HEK293 (cell line): ENCODE measurements around the gene LBHD1.

Experiments used
- FEZF1 ChIP-seq: fragments of 450-650 bp; formaldehyde crosslinking; IDR thresholded peaks from 2 replicates; pipeline ENCODE4 v1.5.1; 2016; ENCODE audit warnings: missing biosample characterization, missing genetic modification characterization
- GLIS2 ChIP-seq: fragments of 450-650 bp; formaldehyde crosslinking; IDR thresholded peaks from 2 replicates; pipeline ENCODE4 v1.5.1; 2016; ENCODE audit warnings: missing biosample characterization, missing genetic modification characterization
- HOXD13 ChIP-seq: sonication (generic); formaldehyde crosslinking; IDR thresholded peaks from 2 replicates; pipeline ENCODE4 v1.8.0; 2022; ENCODE audit warnings: missing genetic modification reagents, borderline replicate concordance
- KLF7 ChIP-seq: fragments of 450-650 bp; formaldehyde crosslinking; IDR thresholded peaks from 2 replicates; pipeline ENCODE4 v1.5.1; 2016; ENCODE audit warnings: missing biosample characterization, missing genetic modification characterization, borderline replicate concordance
- RBAK ChIP-seq: fragments of 450-650 bp; formaldehyde crosslinking; IDR thresholded peaks from 2 replicates; pipeline ENCODE4 v1.5.1; 2016; ENCODE audit warnings: missing biosample characterization, missing genetic modification characterization
- SCRT1 ChIP-seq: fragments of 450-650 bp; formaldehyde crosslinking; IDR thresholded peaks from 2 replicates; pipeline ENCODE4 v1.5.1; 2016; ENCODE audit warnings: missing biosample characterization, missing genetic modification characterization, borderline replicate concordance
- SP2 ChIP-seq: fragments of 450-650 bp; formaldehyde crosslinking; IDR thresholded peaks from 2 replicates; pipeline ENCODE4 v1.5.1; 2016; ENCODE audit warnings: missing biosample characterization, missing genetic modification characterization
- SP3 ChIP-seq: fragments of 450-650 bp; formaldehyde crosslinking; IDR thresholded peaks from 2 replicates; pipeline ENCODE4 v1.5.1; 2016; ENCODE audit warnings: missing biosample characterization, missing genetic modification characterization
- TRIM28 ChIP-seq: IDR thresholded peaks from 2 replicates; pipeline ENCODE4 v1.6.1; 2011; ENCODE audit warnings: low read length, control low read depth, borderline replicate concordance
- YY1 ChIP-seq: fragments of 450-650 bp; formaldehyde crosslinking; IDR thresholded peaks from 2 replicates; pipeline ENCODE4 v1.5.1; 2018; ENCODE audit warnings: missing biosample characterization, missing genetic modification characterization
- ZNF114 ChIP-seq: fragments of 450-650 bp; formaldehyde crosslinking; IDR thresholded peaks from 2 replicates; pipeline ENCODE4 v1.5.0; 2017; ENCODE audit warnings: missing biosample characterization, missing genetic modification characterization
- ZNF202 ChIP-seq: fragments of 450-650 bp; formaldehyde crosslinking; IDR thresholded peaks from 2 replicates; pipeline ENCODE4 v1.5.1; 2016; ENCODE audit warnings: missing biosample characterization, missing genetic modification characterization, borderline replicate concordance
- ZNF23 ChIP-seq: fragments of 450-650 bp; formaldehyde crosslinking; IDR thresholded peaks from 2 replicates; pipeline ENCODE4 v1.5.1; 2016; ENCODE audit warnings: missing biosample characterization, missing genetic modification characterization, borderline replicate concordance
- ZNF266 ChIP-seq: fragments of 450-650 bp; formaldehyde crosslinking; IDR thresholded peaks from 2 replicates; pipeline ENCODE4 v1.5.1; 2016; ENCODE audit warnings: missing biosample characterization, missing genetic modification characterization, low read depth
- ZNF335 ChIP-seq: fragments of 450-650 bp; formaldehyde crosslinking; conservative IDR thresholded peaks from 2 replicates; pipeline ENCODE4 v1.5.1; 2016; ENCODE audit warnings: missing biosample characterization, missing genetic modification characterization
- ZNF341 ChIP-seq: fragments of 450-650 bp; formaldehyde crosslinking; IDR thresholded peaks from 2 replicates; pipeline ENCODE4; 2016; ENCODE audit warnings: low read depth, missing biosample characterization, missing genetic modification characterization
- ZNF37A ChIP-seq: fragments of 450-650 bp; IDR thresholded peaks from 2 replicates; pipeline ENCODE4 v1.5.1; 2018; ENCODE audit warnings: missing biosample characterization, missing genetic modification characterization
- ZNF513 ChIP-seq: fragments of 450-650 bp; IDR thresholded peaks from 2 replicates; pipeline ENCODE4 v1.5.1; 2018; ENCODE audit warnings: missing biosample characterization, missing genetic modification characterization
- ZNF521 ChIP-seq: fragments of 450-650 bp; formaldehyde crosslinking; IDR thresholded peaks from 2 replicates; pipeline ENCODE4 v1.5.1; 2017; ENCODE audit warnings: missing biosample characterization, mild to moderate bottlenecking, missing genetic modification characterization
- ZNF530 ChIP-seq: fragments of 450-650 bp; formaldehyde crosslinking; IDR thresholded peaks from 2 replicates; pipeline ENCODE4 v1.5.1; 2016; ENCODE audit warnings: low read depth, missing biosample characterization, missing genetic modification characterization
- ZNF571 ChIP-seq: fragments of 450-650 bp; formaldehyde crosslinking; IDR thresholded peaks from 2 replicates; pipeline ENCODE4 v1.5.0; 2017; ENCODE audit warnings: missing biosample characterization, missing genetic modification characterization
- ZNF596 ChIP-seq: fragments of 450-650 bp; IDR thresholded peaks from 2 replicates; pipeline ENCODE4 v1.5.0; 2018; ENCODE audit warnings: missing biosample characterization, mild to moderate bottlenecking, missing genetic modification characterization, moderate library complexity
- ZNF658 ChIP-seq: fragments of 450-650 bp; formaldehyde crosslinking; IDR thresholded peaks from 2 replicates; pipeline ENCODE4; 2016; ENCODE audit warnings: missing biosample characterization, missing genetic modification characterization
- ZNF747 ChIP-seq: fragments of 450-650 bp; formaldehyde crosslinking; IDR thresholded peaks from 2 replicates; pipeline ENCODE4 v1.5.1; 2016; ENCODE audit warnings: missing biosample characterization, missing genetic modification characterization
- ZNF791 ChIP-seq: fragments of 450-650 bp; formaldehyde crosslinking; IDR thresholded peaks from 2 replicates; pipeline ENCODE4 v1.5.1; 2016; ENCODE audit warnings: missing biosample characterization, missing genetic modification characterization
- ZSCAN16 ChIP-seq: fragments of 450-650 bp; formaldehyde crosslinking; IDR thresholded peaks from 2 replicates; pipeline ENCODE4 v1.5.1; 2016; ENCODE audit warnings: missing biosample characterization, missing genetic modification characterization
- ZSCAN4 ChIP-seq: fragments of 450-650 bp; formaldehyde crosslinking; IDR thresholded peaks from 2 replicates; pipeline ENCODE4 v1.5.1; 2017; ENCODE audit warnings: missing biosample characterization, missing genetic modification characterization
- TF ChIP-seq, protein P1 (sequence below): fragments of 450-650 bp; formaldehyde crosslinking; IDR thresholded peaks from 2 replicates; pipeline ENCODE4; 2016; ENCODE audit warnings: missing biosample characterization, missing genetic modification characterization
- TF ChIP-seq, protein P2 (sequence below): fragments of 450-650 bp; IDR thresholded peaks from 2 replicates; pipeline ENCODE4 v1.5.1; 2018; ENCODE audit warnings: missing biosample characterization, mild to moderate bottlenecking, missing genetic modification characterization
- TF ChIP-seq, protein P3 (sequence below): fragments of 450-650 bp; formaldehyde crosslinking; IDR thresholded peaks from 2 replicates; pipeline ENCODE4 v1.5.1; 2016; ENCODE audit warnings: missing biosample characterization, missing genetic modification characterization
- TF ChIP-seq, protein P4 (sequence below): fragments of 450-650 bp; formaldehyde crosslinking; IDR thresholded peaks from 2 replicates; pipeline ENCODE4 v1.5.1; 2017; ENCODE audit warnings: missing biosample characterization, missing genetic modification characterization

LBHD1 gene

GRCh38 chr11:62705880-62706849 is 34.1 kb upstream of the LBHD1 start (continued):
- TF ChIP-seq ZNF266 (tag by site-specific recombination), result no peak
- no peak for TF ChIP-seq RBAK
- TF ChIP-seq, protein P1, sequence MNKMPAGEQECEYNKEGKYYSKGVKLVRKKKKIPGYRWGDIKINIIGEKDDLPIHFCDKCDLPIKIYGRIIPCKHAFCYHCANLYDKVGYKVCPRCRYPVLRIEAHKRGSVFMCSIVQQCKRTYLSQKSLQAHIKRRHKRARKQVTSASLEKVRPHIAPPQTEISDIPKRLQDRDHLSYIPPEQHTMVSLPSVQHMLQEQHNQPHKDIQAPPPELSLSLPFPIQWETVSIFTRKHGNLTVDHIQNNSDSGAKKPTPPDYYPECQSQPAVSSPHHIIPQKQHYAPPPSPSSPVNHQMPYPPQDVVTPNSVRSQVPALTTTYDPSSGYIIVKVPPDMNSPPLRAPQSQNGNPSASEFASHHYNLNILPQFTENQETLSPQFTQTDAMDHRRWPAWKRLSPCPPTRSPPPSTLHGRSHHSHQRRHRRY (tag by site-specific recombination), result no peak
- TF ChIP-seq, protein P2, sequence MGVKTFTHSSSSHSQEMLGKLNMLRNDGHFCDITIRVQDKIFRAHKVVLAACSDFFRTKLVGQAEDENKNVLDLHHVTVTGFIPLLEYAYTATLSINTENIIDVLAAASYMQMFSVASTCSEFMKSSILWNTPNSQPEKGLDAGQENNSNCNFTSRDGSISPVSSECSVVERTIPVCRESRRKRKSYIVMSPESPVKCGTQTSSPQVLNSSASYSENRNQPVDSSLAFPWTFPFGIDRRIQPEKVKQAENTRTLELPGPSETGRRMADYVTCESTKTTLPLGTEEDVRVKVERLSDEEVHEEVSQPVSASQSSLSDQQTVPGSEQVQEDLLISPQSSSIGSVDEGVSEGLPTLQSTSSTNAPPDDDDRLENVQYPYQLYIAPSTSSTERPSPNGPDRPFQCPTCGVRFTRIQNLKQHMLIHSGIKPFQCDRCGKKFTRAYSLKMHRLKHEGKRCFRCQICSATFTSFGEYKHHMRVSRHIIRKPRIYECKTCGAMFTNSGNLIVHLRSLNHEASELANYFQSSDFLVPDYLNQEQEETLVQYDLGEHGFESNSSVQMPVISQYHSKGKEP (tag by site-specific recombination), result no peak
- TF ChIP-seq ZNF658 (tag by site-specific recombination), result no peak
- TF ChIP-seq ZNF747 (tag by site-specific recombination), result no peak
- no peak for TF ChIP-seq ZNF571 (tag by site-specific recombination)
- TF ChIP-seq GLIS2 (tag by site-specific recombination), result peak; percentile 51
- no peak for TF ChIP-seq ZNF521 (tag by site-specific recombination)
- TF ChIP-seq ZNF335 (tag by site-specific recombination), result no peak; the same call in 1 of the 2 replicates
- TF ChIP-seq SP3 (tag by site-specific recombination), result peak; percentile 86
- TF ChIP-seq ZNF23 (tag by site-specific recombination), result no peak
- no peak for TF ChIP-seq ZSCAN4 (tag by site-specific recombination)
- TF ChIP-seq ZNF202 (tag by site-specific recombination), result no peak
- TF ChIP-seq ZNF341, result peak; percentile 53; the same call in 1 of the 2 replicates
- TF ChIP-seq ZNF114 (tag by site-specific recombination), result no peak
- TF ChIP-seq ZNF791 (tag by site-specific recombination), result no peak
- no peak for TF ChIP-seq ZNF37A
- 0 out of 2 replicates have a peak, but pooled peaks have one; percentile 28 for TF ChIP-seq KLF7 (tag by site-specific recombination)
- peak; percentile 70 for TF ChIP-seq FEZF1
- TF ChIP-seq YY1 (tag by site-specific recombination), result no peak
- TF ChIP-seq, protein P3, sequence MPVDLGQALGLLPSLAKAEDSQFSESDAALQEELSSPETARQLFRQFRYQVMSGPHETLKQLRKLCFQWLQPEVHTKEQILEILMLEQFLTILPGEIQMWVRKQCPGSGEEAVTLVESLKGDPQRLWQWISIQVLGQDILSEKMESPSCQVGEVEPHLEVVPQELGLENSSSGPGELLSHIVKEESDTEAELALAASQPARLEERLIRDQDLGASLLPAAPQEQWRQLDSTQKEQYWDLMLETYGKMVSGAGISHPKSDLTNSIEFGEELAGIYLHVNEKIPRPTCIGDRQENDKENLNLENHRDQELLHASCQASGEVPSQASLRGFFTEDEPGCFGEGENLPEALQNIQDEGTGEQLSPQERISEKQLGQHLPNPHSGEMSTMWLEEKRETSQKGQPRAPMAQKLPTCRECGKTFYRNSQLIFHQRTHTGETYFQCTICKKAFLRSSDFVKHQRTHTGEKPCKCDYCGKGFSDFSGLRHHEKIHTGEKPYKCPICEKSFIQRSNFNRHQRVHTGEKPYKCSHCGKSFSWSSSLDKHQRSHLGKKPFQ (tag by site-specific recombination), result 0 out of 2 replicates have a peak, but pooled peaks have one; percentile 47
- TF ChIP-seq SCRT1 (tag by site-specific recombination), result 0 out of 2 replicates have a peak, but pooled peaks have one; percentile 12
- no peak for TF ChIP-seq ZSCAN16 (tag by site-specific recombination)
- TF ChIP-seq ZNF530 (tag by site-specific recombination), result no peak
- TF ChIP-seq TRIM28, result peak; percentile 41; the same call in 1 of the 2 replicates
- TF ChIP-seq, protein P4, sequence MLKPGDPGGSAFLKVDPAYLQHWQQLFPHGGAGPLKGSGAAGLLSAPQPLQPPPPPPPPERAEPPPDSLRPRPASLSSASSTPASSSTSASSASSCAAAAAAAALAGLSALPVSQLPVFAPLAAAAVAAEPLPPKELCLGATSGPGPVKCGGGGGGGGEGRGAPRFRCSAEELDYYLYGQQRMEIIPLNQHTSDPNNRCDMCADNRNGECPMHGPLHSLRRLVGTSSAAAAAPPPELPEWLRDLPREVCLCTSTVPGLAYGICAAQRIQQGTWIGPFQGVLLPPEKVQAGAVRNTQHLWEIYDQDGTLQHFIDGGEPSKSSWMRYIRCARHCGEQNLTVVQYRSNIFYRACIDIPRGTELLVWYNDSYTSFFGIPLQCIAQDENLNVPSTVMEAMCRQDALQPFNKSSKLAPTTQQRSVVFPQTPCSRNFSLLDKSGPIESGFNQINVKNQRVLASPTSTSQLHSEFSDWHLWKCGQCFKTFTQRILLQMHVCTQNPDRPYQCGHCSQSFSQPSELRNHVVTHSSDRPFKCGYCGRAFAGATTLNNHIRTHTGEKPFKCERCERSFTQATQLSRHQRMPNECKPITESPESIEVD, result no peak
- TF ChIP-seq HOXD13, result 0 out of 2 replicates have a peak, but pooled peaks have one; percentile 9
- TF ChIP-seq ZNF596 (tag by site-specific recombination), result no peak
- TF ChIP-seq SP2 (tag by site-specific recombination), result peak; percentile 91
- no peak for TF ChIP-seq ZNF513 (tag by site-specific recombination)
